Measurements from ENCODE around the gene DENND10.
A peak's percentile ranks its signal among the peaks of the same experiment; 100 is the strongest.
"Not testable (repeated sequence)": the region's sequence is repeated elsewhere in the genome, so short reads cannot be mapped to it uniquely, and the experiment has no call there.

Gene DENND10

GRCh38 chr10:119135513-119135881 lies 31.6 kb downstream of the DENND10 start:
- no peak for DNase-seq

- DNase-seq = no peak
Observed at GRCh38 chr10:119136084-119136483, 32.2 kb downstream of the DENND10 start.

GRCh38 chr10:119137878-119138277 lies 34.0 kb downstream of the DENND10 start:
- DNase-seq = not testable (repeated sequence)

GRCh38 chr10:119138346-119139306 lies 34.7 kb downstream of the DENND10 start:
- no peak for DNase-seq

GRCh38 chr10:119139464-119140067 lies 35.7 kb downstream of the DENND10 start:
- DNase-seq = peak in 2 of 4 experiments; percentile 23 to 24

- DNase-seq = no peak
Observed at GRCh38 chr10:119140603-119141245, 36.8 kb downstream of the DENND10 start.

- DNase-seq = no peak
Observed at GRCh38 chr10:119143657-119144056, 39.7 kb downstream of the DENND10 start.

- DNase-seq = no peak
Observed at GRCh38 chr10:119149157-119149556, 45.2 kb downstream of the DENND10 start.

GRCh38 chr10:119149729-119150128 lies 45.8 kb downstream of the DENND10 start:
- DNase-seq = no peak

GRCh38 chr10:119151601-119152000 lies 47.7 kb downstream of the DENND10 start:
- DNase-seq = not testable (repeated sequence)

GRCh38 chr10:119153041-119153440 lies 49.1 kb downstream of the DENND10 start:
- no peak for DNase-seq

- DNase-seq = no peak
Observed at GRCh38 chr10:119153661-119154060, 49.7 kb downstream of the DENND10 start.

- no peak for DNase-seq
Observed at GRCh38 chr10:119159332-119159731, 55.4 kb downstream of the DENND10 start.

GRCh38 chr10:119161680-119162451 lies 58.0 kb downstream of the DENND10 start:
- DNase-seq = no peak

- DNase-seq = no peak
Observed at GRCh38 chr10:119162452-119163092, 58.7 kb downstream of the DENND10 start.

GRCh38 chr10:119165171-119166117 lies 61.5 kb downstream of the DENND10 start, which contains the start of gene SFXN4:
SFXN4 (minus strand) TSS chr10:119165714; CDS start chr10:119165647, 67 bp downstream.
- DNase-seq = peak; percentile 51 to 78 (median 59)

- DNase-seq = no peak
Observed at GRCh38 chr10:119166118-119166500, 62.2 kb downstream of the DENND10 start.

- no peak for DNase-seq
Observed at GRCh38 chr10:119166564-119166963, 62.7 kb downstream of the DENND10 start.

GRCh38 chr10:119167041-119167440 lies 63.1 kb downstream of the DENND10 start:
- DNase-seq = no peak

- DNase-seq = no peak
Observed at GRCh38 chr10:119174109-119174508, 70.2 kb downstream of the DENND10 start.

- no peak for DNase-seq
Observed at GRCh38 chr10:119176166-119176565, 72.3 kb downstream of the DENND10 start.

Measured in activated naive CD4-positive, alpha-beta T cell (primary cell).